ENCODE measurements around the gene OLFML1.

OLFML1 gene

DNA sequence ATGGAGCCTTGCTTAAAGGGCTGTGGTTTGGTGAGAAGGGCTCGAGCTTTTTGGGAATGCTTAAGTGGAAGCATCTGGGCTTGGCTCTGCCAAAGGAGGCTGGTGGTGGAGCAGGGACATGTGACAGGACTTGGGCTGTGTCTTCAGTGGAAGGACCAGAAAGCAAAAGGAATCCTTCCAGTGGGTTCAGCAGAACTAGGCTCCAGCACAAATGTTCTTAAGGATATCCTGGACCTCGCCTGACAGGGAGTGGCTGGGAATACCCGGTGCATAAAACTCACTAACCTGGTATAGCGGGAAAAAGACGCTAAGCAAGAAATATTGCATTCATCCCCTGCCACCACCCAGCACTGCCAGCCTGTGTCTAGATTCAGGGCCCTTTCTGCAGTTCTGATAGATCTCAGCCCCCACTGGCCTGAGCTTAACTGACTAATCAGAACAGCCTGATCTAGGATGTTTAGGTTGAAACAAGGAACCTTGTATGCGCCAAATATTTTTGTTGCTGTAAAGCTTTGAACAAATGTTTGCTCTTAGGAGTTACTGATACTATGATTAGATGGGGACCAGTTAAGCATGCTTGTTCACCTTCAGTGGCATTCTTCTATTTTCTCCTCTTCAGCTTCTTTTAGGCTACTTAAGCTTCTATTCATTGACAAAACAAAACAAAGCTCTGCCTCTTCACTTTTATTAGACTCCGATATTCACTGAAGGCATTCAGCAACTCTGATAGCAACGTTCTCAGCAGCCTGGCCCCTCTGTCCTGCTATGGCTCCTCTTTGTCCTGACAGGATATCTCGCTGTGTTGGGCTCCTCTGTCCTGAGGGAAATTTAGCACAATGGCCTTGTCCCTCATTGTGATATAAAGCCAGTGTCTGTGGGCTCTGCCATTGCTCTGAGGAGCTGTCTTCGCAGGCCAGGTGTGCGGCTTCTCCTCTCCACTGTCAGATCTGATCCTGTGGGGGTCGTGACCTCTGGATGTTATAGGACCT is 53.5 kb downstream of the OLFML1 start (continued):
- TF ChIP-seq ZFP3 (tag by site-specific recombination; IDR thresholded peaks at IDR 0.05; ENCODE audit: low read depth) (no peak), SCRT2 (tag by site-specific recombination; IDR thresholded peaks at IDR 0.05) (no peak), HOXA7 (CRISPR knock-in tag; IDR thresholded peaks at IDR 0.05; ENCODE audit: borderline replicate concordance) (no peak), ZSCAN16 (tag by site-specific recombination; IDR thresholded peaks at IDR 0.05) (no peak), ZNF10 (tag by site-specific recombination; IDR thresholded peaks at IDR 0.05) (no peak), ZNF223 (tag by site-specific recombination; IDR thresholded peaks at IDR 0.05) (no peak), SP2 (tag by site-specific recombination; IDR thresholded peaks at IDR 0.05) (no peak), ZNF133 (tag by site-specific recombination; IDR thresholded peaks at IDR 0.05) (no peak), ZBTB20 (tag by site-specific recombination; IDR thresholded peaks at IDR 0.05) (no peak), ZNF404 (tag by site-specific recombination; IDR thresholded peaks at IDR 0.05) (no peak), ZNF19 (tag by site-specific recombination; IDR thresholded peaks at IDR 0.05; ENCODE audit: low read depth) (no peak), ZNF426 (tag by site-specific recombination; IDR thresholded peaks at IDR 0.05) (no peak), ZNF248 (tag by site-specific recombination; IDR thresholded peaks at IDR 0.05) (no peak), ZNF112 (tag by site-specific recombination; IDR thresholded peaks at IDR 0.05) (no peak), ZFP37 (tag by site-specific recombination; IDR thresholded peaks at IDR 0.05) (no peak)
- TF ChIP-seq, protein P1, sequence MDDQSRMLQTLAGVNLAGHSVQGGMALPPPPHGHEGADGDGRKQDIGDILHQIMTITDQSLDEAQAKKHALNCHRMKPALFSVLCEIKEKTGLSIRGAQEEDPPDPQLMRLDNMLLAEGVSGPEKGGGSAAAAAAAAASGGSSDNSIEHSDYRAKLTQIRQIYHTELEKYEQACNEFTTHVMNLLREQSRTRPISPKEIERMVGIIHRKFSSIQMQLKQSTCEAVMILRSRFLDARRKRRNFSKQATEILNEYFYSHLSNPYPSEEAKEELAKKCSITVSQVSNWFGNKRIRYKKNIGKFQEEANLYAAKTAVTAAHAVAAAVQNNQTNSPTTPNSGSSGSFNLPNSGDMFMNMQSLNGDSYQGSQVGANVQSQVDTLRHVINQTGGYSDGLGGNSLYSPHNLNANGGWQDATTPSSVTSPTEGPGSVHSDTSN (CRISPR knock-in tag; IDR thresholded peaks at IDR 0.05) = no peak

DNA sequence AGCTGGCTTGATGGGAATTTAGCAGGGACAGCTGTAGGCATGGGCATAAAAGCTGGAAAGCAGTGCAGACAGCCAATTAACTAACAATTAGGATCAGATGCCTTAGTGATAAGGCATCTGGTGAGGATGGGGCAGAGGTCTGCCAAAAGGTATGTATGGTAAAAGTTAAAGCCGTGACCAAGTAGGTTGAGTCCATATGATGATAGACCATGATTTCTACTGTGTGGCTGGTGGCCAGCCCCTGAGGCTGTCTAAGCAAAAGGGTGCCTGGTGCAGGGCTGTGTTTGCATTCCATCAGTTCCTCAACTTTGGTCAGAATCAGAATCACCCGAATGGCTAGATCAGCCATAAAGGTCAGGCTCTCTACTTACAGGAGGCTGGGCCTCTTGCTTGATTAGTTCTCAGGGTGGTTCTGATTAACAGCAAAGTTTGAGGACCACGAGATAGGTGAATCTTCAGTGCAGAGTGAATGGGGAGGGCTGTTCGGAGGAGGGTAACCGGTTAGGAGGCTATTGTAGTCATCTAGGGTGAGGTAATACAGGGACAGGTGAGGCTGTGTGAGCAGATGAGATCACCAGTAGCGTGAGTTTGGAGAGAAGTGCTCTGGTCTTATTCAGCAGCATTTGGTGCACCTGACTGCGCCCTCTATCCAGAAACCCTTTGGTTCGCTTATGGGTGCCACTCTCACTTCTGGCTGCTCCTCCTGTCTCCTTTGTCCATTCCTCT is 55.7 kb downstream of the OLFML1 start:
- CTCF ChIA-PET = interaction anchor here (0.8 to 2.4 kb wide), 2 partner anchors 8 to 346 kb away, joined by 3 to 14 read pairs; no protein-coding TSS in a partner anchor
- TF ChIP-seq ZNF221 (tag by site-specific recombination; IDR thresholded peaks at IDR 0.05; ENCODE audit: borderline replicate concordance) (no peak), ZNF48 (tag by site-specific recombination; IDR thresholded peaks at IDR 0.05) (no peak), ZBTB48 (tag by site-specific recombination; IDR thresholded peaks at IDR 0.05) (no peak), ZNF157 (tag by site-specific recombination; IDR thresholded peaks at IDR 0.05) (no peak), ZNF530 (tag by site-specific recombination; IDR thresholded peaks at IDR 0.05; ENCODE audit: low read depth) (no peak), ZNF324 (tag by site-specific recombination; IDR thresholded peaks at IDR 0.05) (no peak), GLI2 (tag by site-specific recombination; IDR thresholded peaks at IDR 0.05; ENCODE audit: borderline replicate concordance, low read depth) (no peak), RBAK (tag by site-specific recombination; IDR thresholded peaks at IDR 0.05) (no peak), ZNF426 (tag by site-specific recombination; IDR thresholded peaks at IDR 0.05) (no peak), ZNF654 (tag by site-specific recombination; IDR thresholded peaks at IDR 0.05; ENCODE audit: low read depth) (no peak), ZNF10 (tag by site-specific recombination; IDR thresholded peaks at IDR 0.05) (no peak)
- TF ChIP-seq, protein P2, sequence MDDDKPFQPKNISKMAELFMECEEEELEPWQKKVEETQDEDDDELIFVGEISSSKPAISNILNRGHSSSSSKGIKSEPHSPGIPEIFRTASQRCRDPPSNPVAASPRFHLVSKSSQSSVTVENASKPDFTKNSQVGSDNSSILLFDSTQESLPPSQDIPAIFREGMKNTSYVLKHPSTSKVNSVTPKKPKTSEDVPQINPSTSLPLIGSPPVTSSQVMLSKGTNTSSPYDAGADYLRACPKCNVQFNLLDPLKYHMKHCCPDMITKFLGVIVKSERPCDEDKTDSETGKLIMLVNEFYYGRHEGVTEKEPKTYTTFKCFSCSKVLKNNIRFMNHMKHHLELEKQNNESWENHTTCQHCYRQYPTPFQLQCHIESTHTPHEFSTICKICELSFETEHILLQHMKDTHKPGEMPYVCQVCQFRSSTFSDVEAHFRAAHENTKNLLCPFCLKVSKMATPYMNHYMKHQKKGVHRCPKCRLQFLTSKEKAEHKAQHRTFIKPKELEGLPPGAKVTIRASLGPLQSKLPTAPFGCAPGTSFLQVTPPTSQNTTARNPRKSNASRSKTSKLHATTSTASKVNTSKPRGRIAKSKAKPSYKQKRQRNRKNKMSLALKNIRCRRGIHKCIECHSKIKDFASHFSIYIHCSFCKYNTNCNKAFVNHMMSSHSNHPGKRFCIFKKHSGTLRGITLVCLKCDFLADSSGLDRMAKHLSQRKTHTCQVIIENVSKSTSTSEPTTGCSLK (tag by site-specific recombination; IDR thresholded peaks at IDR 0.05) = no peak
- TF ChIP-seq, protein P3, sequence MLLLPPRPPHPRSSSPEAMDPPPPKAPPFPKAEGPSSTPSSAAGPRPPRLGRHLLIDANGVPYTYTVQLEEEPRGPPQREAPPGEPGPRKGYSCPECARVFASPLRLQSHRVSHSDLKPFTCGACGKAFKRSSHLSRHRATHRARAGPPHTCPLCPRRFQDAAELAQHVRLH (tag by site-specific recombination; IDR thresholded peaks at IDR 0.05) = no peak
- TF ChIP-seq, protein P4, sequence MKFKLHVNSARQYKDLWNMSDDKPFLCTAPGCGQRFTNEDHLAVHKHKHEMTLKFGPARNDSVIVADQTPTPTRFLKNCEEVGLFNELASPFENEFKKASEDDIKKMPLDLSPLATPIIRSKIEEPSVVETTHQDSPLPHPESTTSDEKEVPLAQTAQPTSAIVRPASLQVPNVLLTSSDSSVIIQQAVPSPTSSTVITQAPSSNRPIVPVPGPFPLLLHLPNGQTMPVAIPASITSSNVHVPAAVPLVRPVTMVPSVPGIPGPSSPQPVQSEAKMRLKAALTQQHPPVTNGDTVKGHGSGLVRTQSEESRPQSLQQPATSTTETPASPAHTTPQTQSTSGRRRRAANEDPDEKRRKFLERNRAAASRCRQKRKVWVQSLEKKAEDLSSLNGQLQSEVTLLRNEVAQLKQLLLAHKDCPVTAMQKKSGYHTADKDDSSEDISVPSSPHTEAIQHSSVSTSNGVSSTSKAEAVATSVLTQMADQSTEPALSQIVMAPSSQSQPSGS (tag by site-specific recombination; IDR thresholded peaks at IDR 0.05; ENCODE audit: low read depth) = no peak
- TF ChIP-seq, protein P5, sequence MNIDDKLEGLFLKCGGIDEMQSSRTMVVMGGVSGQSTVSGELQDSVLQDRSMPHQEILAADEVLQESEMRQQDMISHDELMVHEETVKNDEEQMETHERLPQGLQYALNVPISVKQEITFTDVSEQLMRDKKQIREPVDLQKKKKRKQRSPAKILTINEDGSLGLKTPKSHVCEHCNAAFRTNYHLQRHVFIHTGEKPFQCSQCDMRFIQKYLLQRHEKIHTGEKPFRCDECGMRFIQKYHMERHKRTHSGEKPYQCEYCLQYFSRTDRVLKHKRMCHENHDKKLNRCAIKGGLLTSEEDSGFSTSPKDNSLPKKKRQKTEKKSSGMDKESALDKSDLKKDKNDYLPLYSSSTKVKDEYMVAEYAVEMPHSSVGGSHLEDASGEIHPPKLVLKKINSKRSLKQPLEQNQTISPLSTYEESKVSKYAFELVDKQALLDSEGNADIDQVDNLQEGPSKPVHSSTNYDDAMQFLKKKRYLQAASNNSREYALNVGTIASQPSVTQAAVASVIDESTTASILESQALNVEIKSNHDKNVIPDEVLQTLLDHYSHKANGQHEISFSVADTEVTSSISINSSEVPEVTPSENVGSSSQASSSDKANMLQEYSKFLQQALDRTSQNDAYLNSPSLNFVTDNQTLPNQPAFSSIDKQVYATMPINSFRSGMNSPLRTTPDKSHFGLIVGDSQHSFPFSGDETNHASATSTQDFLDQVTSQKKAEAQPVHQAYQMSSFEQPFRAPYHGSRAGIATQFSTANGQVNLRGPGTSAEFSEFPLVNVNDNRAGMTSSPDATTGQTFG (tag by site-specific recombination; IDR thresholded peaks at IDR 0.05; ENCODE audit: borderline replicate concordance) = no peak

More for the DNA sequence above, 55.7 kb downstream of the OLFML1 start:
- Histone ChIP-seq H3K27ac (ENCODE audit: extremely low read depth, low read depth, low read length) (no peak overlapping the region), H3K4me1 (ENCODE audit: control insufficient read depth, insufficient read depth, low read length) (no peaks in the 10 kb centered on the region), H3K9me3 (ENCODE audit: control insufficient read depth, insufficient read depth, low read depth, low read length) (no peaks in the 10 kb centered on the region), H3K4me3 (ENCODE audit: low read depth, low read length) (no peak overlapping the region), H3K36me3 (ENCODE audit: control insufficient read depth in 2 of 2, insufficient read depth in 1 of 2, low read length in 2 of 2) (no peaks in the 10 kb centered on the region)
- POLR2A ChIA-PET = no interaction called here

Data from HEK293 (cell line).